ENCODE measurements around the gene MTERF4.

The MTERF4 gene

DNA sequence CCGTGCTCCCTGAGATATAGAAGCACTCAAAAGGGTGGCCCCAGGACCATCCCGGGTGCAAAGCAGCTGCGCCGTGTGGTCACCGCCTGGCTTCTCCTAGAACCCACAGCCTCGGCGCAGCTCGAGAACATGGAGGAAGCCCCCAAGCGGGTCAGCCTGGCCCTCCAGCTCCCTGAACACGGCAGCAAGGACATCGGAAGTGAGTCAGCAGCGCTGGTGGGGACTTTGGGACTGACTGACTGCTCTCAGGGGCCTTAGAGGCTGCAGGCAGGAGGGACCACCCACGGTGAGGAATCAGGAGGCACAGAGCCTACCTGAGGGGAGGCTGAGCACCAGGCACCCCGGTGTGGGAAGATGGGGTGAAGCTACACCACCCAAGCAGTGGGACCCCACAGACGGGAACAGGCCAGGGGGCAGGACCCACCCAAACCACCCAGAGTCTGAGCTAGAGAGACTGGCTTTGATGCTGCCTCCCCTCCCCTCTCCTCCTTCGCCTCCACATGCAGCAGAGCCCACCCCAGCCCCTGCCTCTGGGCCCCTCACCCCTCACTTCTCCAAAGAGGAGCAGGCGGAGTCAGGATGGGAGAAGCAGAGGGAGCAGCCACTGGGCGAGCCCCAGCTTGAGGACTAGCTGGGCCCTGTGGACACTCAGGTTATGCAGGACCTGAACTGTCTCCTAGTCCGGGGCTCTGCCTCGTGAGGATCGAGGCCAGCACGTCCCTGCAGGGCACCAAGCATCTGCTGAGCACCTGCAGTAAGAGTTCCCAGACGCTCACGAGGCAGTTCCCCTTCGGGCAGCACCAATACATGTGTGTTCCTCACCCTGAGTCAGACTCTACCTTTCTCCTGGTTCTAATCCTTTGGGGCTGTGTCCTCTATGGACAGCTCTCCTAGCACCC lies 28.7 kb downstream of the MTERF4 start:
- no peak for DNase-seq (ENCODE audit: low read depth in 2 of 2)
- H3K4me3 ChIP-seq (replicated peaks in 1 of 2; ENCODE audit: low read depth in 2 of 2, low read length in 2 of 2) = no peak overlapping the region
- TF ChIP-seq, protein P1, sequence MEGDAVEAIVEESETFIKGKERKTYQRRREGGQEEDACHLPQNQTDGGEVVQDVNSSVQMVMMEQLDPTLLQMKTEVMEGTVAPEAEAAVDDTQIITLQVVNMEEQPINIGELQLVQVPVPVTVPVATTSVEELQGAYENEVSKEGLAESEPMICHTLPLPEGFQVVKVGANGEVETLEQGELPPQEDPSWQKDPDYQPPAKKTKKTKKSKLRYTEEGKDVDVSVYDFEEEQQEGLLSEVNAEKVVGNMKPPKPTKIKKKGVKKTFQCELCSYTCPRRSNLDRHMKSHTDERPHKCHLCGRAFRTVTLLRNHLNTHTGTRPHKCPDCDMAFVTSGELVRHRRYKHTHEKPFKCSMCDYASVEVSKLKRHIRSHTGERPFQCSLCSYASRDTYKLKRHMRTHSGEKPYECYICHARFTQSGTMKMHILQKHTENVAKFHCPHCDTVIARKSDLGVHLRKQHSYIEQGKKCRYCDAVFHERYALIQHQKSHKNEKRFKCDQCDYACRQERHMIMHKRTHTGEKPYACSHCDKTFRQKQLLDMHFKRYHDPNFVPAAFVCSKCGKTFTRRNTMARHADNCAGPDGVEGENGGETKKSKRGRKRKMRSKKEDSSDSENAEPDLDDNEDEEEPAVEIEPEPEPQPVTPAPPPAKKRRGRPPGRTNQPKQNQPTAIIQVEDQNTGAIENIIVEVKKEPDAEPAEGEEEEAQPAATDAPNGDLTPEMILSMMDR (IDR thresholded peaks at IDR 0.05; ENCODE audit: low read depth, low read length) = no peak

DNA sequence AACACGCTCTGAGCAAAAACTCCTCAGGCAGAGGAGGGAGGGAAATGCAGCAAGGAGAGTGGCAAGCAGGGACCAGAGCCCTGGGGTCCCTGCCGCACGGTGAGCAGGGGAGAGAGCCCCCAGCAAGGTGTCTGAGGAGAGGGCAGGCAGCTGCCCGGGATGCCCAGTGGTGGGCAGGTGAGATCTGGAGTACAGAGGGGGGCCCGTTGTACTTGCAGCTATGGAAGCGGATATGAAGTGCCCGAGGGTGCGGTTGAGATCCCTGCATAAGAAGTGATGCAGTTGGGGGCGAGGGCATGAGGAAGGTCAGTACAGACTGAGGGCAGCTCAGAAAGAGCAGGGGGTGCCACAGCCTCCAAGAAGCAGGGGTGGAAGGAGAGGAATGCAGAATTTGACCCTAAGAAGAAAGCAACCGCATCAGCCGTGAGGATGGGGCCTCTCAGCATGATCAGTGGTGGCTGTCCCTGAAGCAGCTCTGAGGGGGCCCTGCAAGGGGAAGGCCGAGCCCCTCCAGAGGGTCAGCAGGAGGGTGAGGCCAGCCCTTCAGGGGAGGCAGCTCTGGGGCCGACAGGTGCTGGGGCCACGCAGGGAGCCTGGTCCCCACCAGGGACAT lies 29.4 kb downstream of the MTERF4 start:
- DNase-seq (ENCODE audit: low read depth in 2 of 2) = no peak
- no peak overlapping the region for H3K4me3 ChIP-seq (replicated peaks in 1 of 2; ENCODE audit: low read depth in 2 of 2, low read length in 2 of 2)
- TF ChIP-seq, protein P1 (IDR thresholded peaks at IDR 0.05; ENCODE audit: low read depth, low read length) = no peak

DNA sequence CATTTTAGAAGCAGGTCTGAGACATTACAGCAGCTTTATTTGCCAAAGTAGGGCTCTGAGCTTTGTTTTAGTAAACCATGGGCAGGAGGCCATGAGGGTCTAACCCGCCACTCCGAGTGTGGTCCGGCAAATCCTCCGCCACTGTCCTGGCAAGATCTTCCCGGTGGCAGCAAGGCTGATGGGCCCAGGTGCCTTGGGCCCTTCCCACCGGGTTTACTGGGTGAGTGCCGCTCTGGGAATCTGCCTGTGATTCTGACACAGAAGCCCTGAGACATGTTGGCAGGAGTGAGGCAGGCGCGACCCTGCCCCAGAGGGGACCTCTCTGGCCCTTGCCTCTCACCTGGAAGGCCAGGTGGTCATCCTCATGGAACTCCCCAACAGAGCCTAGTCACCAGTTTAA lies 29.9 kb downstream of the MTERF4 start:
- no peak for DNase-seq (ENCODE audit: low read depth in 2 of 2)
- TF ChIP-seq, protein P1 (IDR thresholded peaks at IDR 0.05; ENCODE audit: low read depth, low read length) = no peak

DNA sequence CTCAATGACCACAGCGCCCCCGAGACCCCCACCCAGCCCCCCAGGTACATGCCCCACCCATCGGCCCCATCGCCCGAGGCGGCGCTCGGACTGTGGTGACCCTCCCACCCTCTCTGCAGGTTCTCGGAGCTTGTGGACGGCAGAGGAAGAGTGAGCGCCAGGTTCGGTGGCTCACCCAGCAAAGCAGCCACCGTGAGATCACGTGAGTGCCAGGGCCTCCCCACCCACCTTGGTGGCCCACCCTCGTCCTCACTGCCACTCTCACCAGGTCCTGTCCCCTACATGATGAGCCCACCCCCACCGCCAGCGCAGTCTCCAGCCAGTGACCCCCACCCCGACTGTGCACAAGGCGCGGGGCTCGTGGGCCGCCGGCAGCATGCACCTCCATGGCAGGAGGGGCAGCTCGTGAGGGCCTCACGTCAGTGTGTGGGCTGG lies 30.4 kb downstream of the MTERF4 start:
- TF ChIP-seq, protein P1 (IDR thresholded peaks at IDR 0.05; ENCODE audit: low read depth, low read length) = no peak

More for the DNA sequence above, 29.9 kb downstream of the MTERF4 start:
- H3K4me3 ChIP-seq (replicated peaks in 1 of 2; ENCODE audit: low read depth in 2 of 2, low read length in 2 of 2) = no peak overlapping the region

DNA sequence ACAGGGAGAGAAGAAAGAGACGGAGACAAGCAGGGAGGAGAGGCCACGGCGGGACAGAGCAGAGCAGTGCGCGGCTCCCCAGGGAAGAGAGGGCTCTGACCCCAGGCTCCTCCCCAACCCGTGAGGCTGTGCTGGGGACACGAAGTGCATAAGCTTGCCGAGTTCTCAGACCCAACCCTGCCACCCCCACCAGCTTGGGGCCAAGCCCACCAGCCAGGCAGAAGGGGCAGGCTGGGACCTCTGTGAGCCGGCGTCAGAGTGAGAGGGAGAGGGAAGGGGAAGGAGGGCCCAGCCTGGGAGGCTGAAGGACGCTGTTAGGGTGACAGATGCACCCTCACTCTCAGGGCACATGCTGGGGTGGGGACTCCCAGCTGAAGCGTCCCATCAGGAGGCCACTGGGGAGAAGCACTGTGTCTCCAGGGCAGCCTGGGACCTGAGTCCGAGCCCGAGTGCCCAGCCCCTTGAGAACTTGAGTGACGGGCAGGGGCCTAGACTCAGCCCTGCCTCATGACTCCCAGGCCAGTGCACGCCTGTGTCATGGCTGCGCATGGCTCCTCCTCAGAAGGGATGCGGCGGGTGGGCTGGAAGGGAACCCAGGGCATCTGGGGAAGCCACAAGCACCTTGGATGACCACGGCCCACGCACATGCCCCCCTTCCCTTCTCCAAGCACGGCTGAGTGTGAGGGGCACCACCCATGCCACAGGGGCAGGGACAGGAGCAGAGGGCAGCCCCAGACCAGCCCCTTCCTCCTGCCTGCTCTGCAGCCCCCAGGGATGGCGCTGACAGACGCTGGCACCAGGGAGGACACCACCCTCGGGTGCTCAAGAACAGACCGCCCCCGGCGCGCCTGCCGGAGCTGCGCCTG lies 31.0 kb downstream of the MTERF4 start:
- no peak for DNase-seq (ENCODE audit: low read depth in 2 of 2)
- TF ChIP-seq, protein P1 (IDR thresholded peaks at IDR 0.05; ENCODE audit: low read depth, low read length) = no peak
- no peak overlapping the region for H3K4me3 ChIP-seq (replicated peaks in 1 of 2; ENCODE audit: low read depth in 2 of 2, low read length in 2 of 2)

More for the DNA sequence above, 30.4 kb downstream of the MTERF4 start:
- H3K4me3 ChIP-seq (replicated peaks in 1 of 2; ENCODE audit: low read depth in 2 of 2, low read length in 2 of 2) = no peak overlapping the region
- no peak for DNase-seq (ENCODE audit: low read depth in 2 of 2)

DNA sequence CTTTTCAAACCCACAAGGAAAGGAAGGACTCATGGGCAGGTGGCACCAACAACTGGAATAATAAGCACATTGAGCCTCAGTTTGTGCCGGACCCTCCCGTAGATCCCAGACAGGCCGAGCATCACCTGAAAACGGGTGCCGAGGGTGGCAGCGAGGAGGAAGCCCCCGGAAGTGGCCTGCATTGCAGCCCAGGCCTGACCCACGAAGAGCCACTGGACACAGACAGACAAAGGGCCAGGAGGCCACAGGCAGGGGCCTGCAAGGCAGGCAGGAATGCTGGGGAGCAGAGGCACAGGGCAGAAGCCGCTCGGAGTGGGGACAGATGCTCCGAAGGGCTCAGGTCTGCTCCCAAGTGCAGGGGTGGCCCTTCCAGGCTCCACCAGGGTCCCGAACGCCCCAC lies 31.7 kb downstream of the MTERF4 start:
- DNase-seq (ENCODE audit: low read depth in 2 of 2) = no peak
- no peak overlapping the region for H3K4me3 ChIP-seq (replicated peaks in 1 of 2; ENCODE audit: low read depth in 2 of 2, low read length in 2 of 2)
- TF ChIP-seq, protein P1 (IDR thresholded peaks at IDR 0.05; ENCODE audit: low read depth, low read length) = no peak
